HG02943 (cell line): Measurements from ENCODE around the gene PLSCR4.

Experiments used
- ATAC-seq: cut with Tn5 transposase; IDR thresholded peaks from one replicate; pipeline ENCODE4 v1.9.1; 2021; ENCODE audit warnings: mild to moderate bottlenecking, low read depth, moderate library complexity; ENCODE audit not compliant: unreplicated experiment

Gene PLSCR4

GRCh38 chr3:146164071-146164470, 86.8 kb downstream of the PLSCR4 start:
- no peak for ATAC-seq

- no peak for ATAC-seq
Measured at GRCh38 chr3:146163584-146163983, 87.3 kb downstream of the PLSCR4 start.

- no peak for ATAC-seq
Measured at GRCh38 chr3:146162561-146162960, 88.3 kb downstream of the PLSCR4 start.

GRCh38 chr3:146161663-146162002, 89.3 kb downstream of the PLSCR4 start:
- ATAC-seq = no peak

GRCh38 chr3:146160964-146161662, 89.8 kb downstream of the PLSCR4 start, which contains the start of gene PLOD2:
Gene PLOD2, minus strand, starts transcription at chr3:146161184. Its CDS starts 195 bp downstream, at chr3:146160989.
- peak; percentile 57 for ATAC-seq

- peak; percentile 14 for ATAC-seq
Measured at GRCh38 chr3:146160321-146160963, 90.5 kb downstream of the PLSCR4 start.

- ATAC-seq = no peak
Measured at GRCh38 chr3:146159616-146160320, 91.1 kb downstream of the PLSCR4 start.

GRCh38 chr3:146159037-146159436, 91.9 kb downstream of the PLSCR4 start:
- no peak for ATAC-seq

- ATAC-seq = no peak
Measured at GRCh38 chr3:146157325-146158060, 93.4 kb downstream of the PLSCR4 start.

- ATAC-seq = no peak
Measured at GRCh38 chr3:146156666-146157314, 94.1 kb downstream of the PLSCR4 start.

- ATAC-seq = no peak
Measured at GRCh38 chr3:146156095-146156494, 94.8 kb downstream of the PLSCR4 start.

GRCh38 chr3:146154995-146155394, 95.9 kb downstream of the PLSCR4 start:
- no peak for ATAC-seq

GRCh38 chr3:146154316-146154715, 96.6 kb downstream of the PLSCR4 start:
- ATAC-seq = no peak

GRCh38 chr3:146153429-146153828, 97.5 kb downstream of the PLSCR4 start:
- ATAC-seq = no peak

- ATAC-seq = no peak
Measured at GRCh38 chr3:146152834-146153233, 98.1 kb downstream of the PLSCR4 start.

GRCh38 chr3:146148468-146148931, 102.4 kb downstream of the PLSCR4 start:
- ATAC-seq = no peak

GRCh38 chr3:146145642-146146041, 105.3 kb downstream of the PLSCR4 start:
- no peak for ATAC-seq

- ATAC-seq = no peak
Measured at GRCh38 chr3:146142757-146143156, 108.1 kb downstream of the PLSCR4 start.
